Stimulated activated naive CD8-positive, alpha-beta T cell treated with anti-CD3 and anti-CD28 coated beads, Interleukin-15, amount 100 ng/mL, for 72 hours (primary cell): ENCODE measurements around the gene OSBPL3.

Experiments used
- ATAC-seq: fragments of 150-1000 bp; cut with Tn5 transposase; 2 replicates; pipeline ENCODE4 v1.10.0; 2021; ENCODE audit warnings: mild to moderate bottlenecking, moderate library complexity
- DNase-seq, 2 donors: peaks; one replicate each; pipeline ENCODE4 v3.0.0; 2021 to 2022
- H3K27ac Mint-ChIP-seq, 2 donors: one replicate each; pipeline ENCODE4 v1.8.0; 2022; ENCODE audit warnings: mild to moderate bottlenecking in 2 of 2, mixed read lengths in 2 of 2, moderate library complexity in 2 of 2
- H3K27me3 Mint-ChIP-seq: one replicate; pipeline ENCODE4 v1.8.0; 2022; ENCODE audit warnings: mixed read lengths
- H3K4me1 Mint-ChIP-seq: one replicate; pipeline ENCODE4 v1.8.0; 2022; ENCODE audit warnings: mild to moderate bottlenecking, mixed read lengths
- H3K4me3 Mint-ChIP-seq, 2 donors: one replicate each; pipeline ENCODE4 v1.8.0; 2022; ENCODE audit warnings: mild to moderate bottlenecking in 2 of 2, mixed read lengths in 2 of 2, moderate library complexity in 1 of 2
- H3K9me3 Mint-ChIP-seq, 2 donors: one replicate each; pipeline ENCODE4 v1.8.0; 2022; ENCODE audit warnings: mixed read lengths in 2 of 2

The OSBPL3 gene

GRCh38 chr7:24971333-24972165, 8.4 kb downstream of the OSBPL3 start:
- H3K4me1 Mint-ChIP-seq = peaks cover 86% of the 10 kb centered on the region
- H3K27me3 Mint-ChIP-seq = no peaks in the 10 kb centered on the region
- peak overlapping the region in 1 of 2 donors; percentile 47 for H3K27ac Mint-ChIP-seq
- peak overlapping the region; percentile 26 to 30 for H3K4me3 Mint-ChIP-seq
- ATAC-seq = peak; percentile 56
- DNase-seq = no peak
- no peaks in the 10 kb centered on the region for H3K9me3 Mint-ChIP-seq

- Mint-ChIP-seq H3K4me3 (no peak overlapping the region), H3K4me1 (peaks cover 86% of the 10 kb centered on the region), H3K27ac (peak overlapping the region in 1 of 2 donors; percentile 19)
Measured at GRCh38 chr7:24970676-24971075, 9.3 kb downstream of the OSBPL3 start.

DNA sequence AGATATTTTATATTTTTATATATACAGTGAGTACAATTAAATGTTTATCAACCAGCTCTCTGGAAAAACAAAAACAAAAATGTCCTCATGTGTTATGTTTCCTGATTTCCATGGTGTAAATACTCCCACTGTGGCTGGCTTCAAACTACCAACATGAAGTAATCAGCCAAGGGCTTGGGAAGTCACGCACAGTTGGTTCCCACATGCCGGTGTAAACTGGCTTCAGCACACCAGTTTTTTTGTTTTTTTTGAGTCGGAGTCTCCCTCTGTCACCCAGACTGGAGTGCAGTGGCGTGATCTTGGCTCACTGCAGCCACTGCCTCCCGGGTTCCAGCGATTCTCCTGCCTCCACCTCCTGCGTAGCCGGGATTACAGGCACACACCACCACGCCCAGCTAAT, 11.8 kb downstream of the OSBPL3 start:
- H3K4me3 Mint-ChIP-seq = no peak overlapping the region
- H3K27ac Mint-ChIP-seq = no peak overlapping the region
- no peak for ATAC-seq
- no peaks in the 10 kb centered on the region for H3K9me3 Mint-ChIP-seq
- no peaks in the 10 kb centered on the region for H3K27me3 Mint-ChIP-seq
- peaks cover 88% of the 10 kb centered on the region for H3K4me1 Mint-ChIP-seq
- DNase-seq = no peak

More at GRCh38 chr7:24970676-24971075, 9.3 kb downstream of the OSBPL3 start:
- no peaks in the 10 kb centered on the region for H3K9me3 Mint-ChIP-seq
- DNase-seq (no peak), ATAC-seq (no peak)
- no peaks in the 10 kb centered on the region for H3K27me3 Mint-ChIP-seq

- ATAC-seq = no peak
- H3K9me3 Mint-ChIP-seq = no peaks in the 10 kb centered on the region
- H3K27ac Mint-ChIP-seq = no peak overlapping the region
- no peak overlapping the region for H3K4me3 Mint-ChIP-seq
- DNase-seq = no peak
- H3K27me3 Mint-ChIP-seq = no peaks in the 10 kb centered on the region
- H3K4me1 Mint-ChIP-seq = peaks cover 86% of the 10 kb centered on the region
Measured at GRCh38 chr7:24967696-24968095, 12.3 kb downstream of the OSBPL3 start.

DNA sequence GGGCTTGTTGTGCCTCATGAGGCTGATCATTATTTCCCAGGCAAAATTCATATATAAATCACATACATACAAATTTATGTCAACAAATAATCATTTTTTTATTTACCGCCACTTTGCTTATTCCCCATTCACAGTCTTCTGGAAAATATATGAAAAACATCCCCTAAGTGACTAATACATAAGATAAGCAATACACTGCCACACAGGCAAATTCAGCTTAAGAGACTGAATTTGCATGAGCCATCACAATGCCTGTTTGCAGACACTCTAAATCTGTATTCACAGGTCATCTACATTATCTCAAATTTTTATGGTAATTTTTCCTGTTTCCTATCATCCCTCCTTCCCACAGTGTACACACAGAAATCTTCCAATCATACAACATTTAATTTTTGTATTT, 13.2 kb downstream of the OSBPL3 start:
- Mint-ChIP-seq H3K27ac (no peak overlapping the region), H3K4me1 (peaks cover 85% of the 10 kb centered on the region), H3K27me3 (no peaks in the 10 kb centered on the region), H3K9me3 (no peaks in the 10 kb centered on the region), H3K4me3 (no peak overlapping the region)
- ATAC-seq = no peak
- no peak for DNase-seq

DNA sequence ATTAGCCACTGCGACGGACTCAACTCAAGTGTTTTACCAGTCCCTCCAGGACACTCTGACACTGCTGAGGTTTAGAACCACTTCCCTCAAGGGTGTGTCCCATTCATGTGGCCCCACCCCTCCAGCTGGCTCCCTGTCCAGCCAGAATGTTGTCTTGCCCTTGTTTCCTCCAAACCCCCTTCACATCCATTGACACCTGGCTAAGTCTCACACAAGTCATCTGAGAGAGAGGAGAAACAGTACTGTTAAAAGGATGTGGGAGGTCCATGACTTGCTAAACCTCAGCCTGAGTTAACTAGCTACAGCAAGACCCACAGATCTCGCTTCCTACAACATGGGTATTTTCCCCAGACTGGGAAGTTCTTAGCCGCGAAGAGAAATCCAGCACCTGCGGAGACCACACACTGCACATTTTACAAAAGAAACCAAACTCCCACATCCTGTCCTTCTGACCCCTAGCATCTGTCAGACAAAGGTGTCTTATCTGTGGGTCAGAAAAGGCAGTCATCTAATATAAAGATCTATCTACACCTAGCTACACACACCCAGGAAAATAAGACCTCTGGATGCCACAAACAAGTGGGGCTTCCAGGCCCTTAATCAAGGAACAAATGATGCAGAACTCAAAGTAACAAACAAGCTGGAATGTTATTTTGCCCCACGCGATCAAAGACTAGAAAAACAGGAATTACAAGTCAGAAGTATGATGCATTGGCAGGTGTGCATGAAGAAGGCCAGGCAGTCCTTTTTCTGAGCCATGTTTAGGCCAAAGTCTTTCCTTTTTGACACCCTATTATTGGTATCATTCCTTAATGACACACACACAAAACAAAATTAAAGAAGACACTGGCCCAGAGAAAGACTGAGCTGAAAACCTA, 13.9 kb downstream of the OSBPL3 start:
- Mint-ChIP-seq H3K27me3 (no peaks in the 10 kb centered on the region), H3K9me3 (no peaks in the 10 kb centered on the region), H3K4me3 (peak overlapping the region; percentile 57 to 72), H3K4me1 (peaks cover 83% of the 10 kb centered on the region), H3K27ac (peak overlapping the region; percentile 38 to 39)
- peak; percentile 92 for ATAC-seq
- peak; percentile 16 to 62 for DNase-seq

DNA sequence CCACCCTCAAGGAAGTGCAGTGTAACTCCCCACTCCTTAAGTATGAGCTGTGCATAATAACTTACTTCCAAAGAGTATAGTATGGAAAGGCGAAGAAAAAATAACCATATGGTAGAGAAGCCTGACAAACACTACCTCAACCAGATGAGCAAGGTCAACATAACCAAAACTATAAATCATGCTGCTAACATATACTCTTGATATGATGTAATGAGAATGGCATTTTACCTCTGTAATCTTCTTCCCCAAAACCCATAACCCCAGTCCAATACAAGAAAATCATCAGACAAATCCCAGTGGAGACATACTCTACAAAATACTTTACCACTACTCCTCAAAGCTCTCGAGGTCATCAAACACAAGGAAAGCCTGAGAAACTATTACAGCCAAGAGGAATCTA, 15.8 kb downstream of the OSBPL3 start:
- Mint-ChIP-seq H3K27me3 (no peaks in the 10 kb centered on the region), H3K27ac (no peak overlapping the region), H3K4me3 (no peak overlapping the region), H3K4me1 (peaks cover 81% of the 10 kb centered on the region), H3K9me3 (no peaks in the 10 kb centered on the region)
- ATAC-seq = no peak
- DNase-seq = no peak

- no peaks in the 10 kb centered on the region for H3K9me3 Mint-ChIP-seq
- peak overlapping the region; percentile 15 to 20 for H3K4me3 Mint-ChIP-seq
- H3K27ac Mint-ChIP-seq = no peak overlapping the region
- peaks cover 86% of the 10 kb centered on the region for H3K4me1 Mint-ChIP-seq
- ATAC-seq (peak; percentile 49), DNase-seq (peak; percentile 19 to 67)
- no peaks in the 10 kb centered on the region for H3K27me3 Mint-ChIP-seq
Measured at GRCh38 chr7:24963218-24963617, 16.8 kb downstream of the OSBPL3 start.

DNA sequence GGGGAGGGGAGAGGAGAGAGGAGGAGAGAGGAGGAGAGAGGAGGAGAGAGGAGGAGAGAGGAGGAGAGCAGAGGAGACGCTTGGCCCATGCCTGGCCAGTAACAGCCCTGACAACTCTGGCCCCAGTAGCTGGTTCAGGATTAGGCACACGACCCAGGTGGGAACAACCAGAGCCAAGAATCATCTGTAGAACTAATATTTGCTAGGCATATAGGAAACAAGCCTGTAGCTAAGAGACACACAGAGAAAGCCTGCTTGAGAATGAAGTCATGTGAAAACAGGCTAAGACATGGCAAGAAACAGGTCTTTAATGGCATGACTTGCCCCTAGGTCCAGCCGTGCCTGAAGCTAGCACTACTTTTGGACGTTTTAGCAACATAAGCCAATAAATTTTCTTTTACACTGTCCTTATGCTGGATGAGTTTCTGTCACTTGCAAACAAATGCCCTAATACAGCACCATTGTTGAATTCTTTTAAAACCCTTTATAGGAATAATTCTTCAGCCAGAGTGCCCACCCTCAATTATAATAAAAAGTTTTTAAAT, 17.5 kb downstream of the OSBPL3 start:
- no peak overlapping the region for H3K4me3 Mint-ChIP-seq
- peaks cover 84% of the 10 kb centered on the region for H3K4me1 Mint-ChIP-seq
- no peak for ATAC-seq
- no peaks in the 10 kb centered on the region for H3K9me3 Mint-ChIP-seq
- no peaks in the 10 kb centered on the region for H3K27me3 Mint-ChIP-seq
- DNase-seq = no peak
- no peak overlapping the region for H3K27ac Mint-ChIP-seq

GRCh38 chr7:24959735-24960485, 20.1 kb downstream of the OSBPL3 start:
- no peak for ATAC-seq
- no peak for DNase-seq
- Mint-ChIP-seq H3K9me3 (peaks cover 0 to 4% of the 10 kb centered on the region in 2 donors), H3K27me3 (no peaks in the 10 kb centered on the region), H3K27ac (no peak overlapping the region), H3K4me3 (no peak overlapping the region), H3K4me1 (peaks cover 69% of the 10 kb centered on the region)

GRCh38 chr7:24958399-24958798, 21.6 kb downstream of the OSBPL3 start:
- no peak for DNase-seq
- Mint-ChIP-seq H3K9me3 (peaks cover 0 to 4% of the 10 kb centered on the region in 2 donors), H3K27ac (no peak overlapping the region), H3K4me1 (peaks cover 61% of the 10 kb centered on the region), H3K4me3 (no peak overlapping the region), H3K27me3 (no peaks in the 10 kb centered on the region)
- ATAC-seq = no peak

- no peak for ATAC-seq
- Mint-ChIP-seq H3K9me3 (peaks cover 0 to 4% of the 10 kb centered on the region in 2 donors), H3K4me1 (peaks cover 57% of the 10 kb centered on the region), H3K4me3 (no peak overlapping the region), H3K27ac (no peak overlapping the region), H3K27me3 (no peaks in the 10 kb centered on the region)
- DNase-seq = no peak
Measured at GRCh38 chr7:24956021-24956420, 24.0 kb downstream of the OSBPL3 start.

- ATAC-seq = no peak
- no peak overlapping the region for H3K27ac Mint-ChIP-seq
Measured at GRCh38 chr7:24955313-24955712, 24.7 kb downstream of the OSBPL3 start.

DNA sequence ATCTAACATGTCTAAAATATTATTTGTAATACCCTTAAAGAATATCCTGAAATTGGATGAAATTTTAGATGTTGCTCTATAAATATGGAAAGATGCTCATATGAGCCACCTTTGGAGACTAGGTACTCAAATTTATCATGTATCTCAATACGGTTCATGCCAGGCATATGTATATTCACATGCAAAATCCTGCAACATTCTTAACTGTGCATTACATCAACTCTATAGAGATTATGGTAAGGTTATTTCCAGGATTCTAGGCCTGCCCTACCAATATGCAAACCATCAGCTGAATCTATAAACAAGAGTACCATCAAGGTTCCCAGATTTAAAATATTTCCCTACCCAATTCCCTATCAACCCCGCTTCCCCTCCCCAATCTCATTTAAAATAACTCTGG, 27.5 kb downstream of the OSBPL3 start:
- Mint-ChIP-seq H3K27ac (no peak overlapping the region), H3K9me3 (peaks cover 0 to 4% of the 10 kb centered on the region in 2 donors), H3K4me3 (no peak overlapping the region), H3K27me3 (no peaks in the 10 kb centered on the region), H3K4me1 (peaks cover 56% of the 10 kb centered on the region)
- ATAC-seq (no peak), DNase-seq (no peak)

More at GRCh38 chr7:24955313-24955712, 24.7 kb downstream of the OSBPL3 start:
- no peaks in the 10 kb centered on the region for H3K27me3 Mint-ChIP-seq
- peaks cover 0 to 4% of the 10 kb centered on the region in 2 donors for H3K9me3 Mint-ChIP-seq
- no peak overlapping the region for H3K4me3 Mint-ChIP-seq
- H3K4me1 Mint-ChIP-seq = peaks cover 53% of the 10 kb centered on the region
- DNase-seq = no peak

- H3K27ac Mint-ChIP-seq = no peak overlapping the region
- ATAC-seq (no peak), DNase-seq (no peak)
- no peaks in the 10 kb centered on the region for H3K27me3 Mint-ChIP-seq
- H3K9me3 Mint-ChIP-seq = peaks cover 0 to 4% of the 10 kb centered on the region in 2 donors
- peaks cover 58% of the 10 kb centered on the region for H3K4me1 Mint-ChIP-seq
- H3K4me3 Mint-ChIP-seq = no peak overlapping the region
Measured at GRCh38 chr7:24951441-24951980, 28.5 kb downstream of the OSBPL3 start.
